ENCODE results near the gene CHRND. TPM values are rescaled to one million over a fixed set of nuclear protein-coding genes. Genes with fewer than 3 reads are reported as not detected.
A peak's percentile ranks its signal among the peaks of the same experiment; 100 is the strongest.

Gene CHRND
- total RNA-seq, 2 experiments from 2014 or later: not detected

GRCh38 chr2:232581725-232582124 lies 55.8 kb downstream of the CHRND start:
- no TSS peak for BruUV-seq (replicated peaks)
- peaks cover 18% of the 10 kb centered on the region; the same call in 1 of the 2 replicates for H3K36me3 ChIP-seq (ENCODE audit: insufficient read depth, low read length)
- H3K9me2 ChIP-seq (ENCODE audit: insufficient read depth, low read length): no peaks in the 10 kb centered on the region
- H4K20me1 ChIP-seq (ENCODE audit: insufficient read depth, low read length): no peaks in the 10 kb centered on the region
- H2AFZ ChIP-seq (ENCODE audit: low read length): no peak overlapping the region
- no peak for TF ChIP-seq CTCF (conservative IDR thresholded peaks at IDR 0.05; ENCODE audit: low read length)
- no peak for TF ChIP-seq EZH2phosphoT487 (IDR thresholded peaks at IDR 0.05; ENCODE audit: borderline replicate concordance, low read depth, low read length)
- H3K9me3 ChIP-seq (ENCODE audit: low read length): no peaks in the 10 kb centered on the region
- ChIA-PET POLR2A (no interaction called here), CTCF (ENCODE audit: unreplicated experiment) (no interaction called here)
- DNase-seq (ENCODE audit: low spot score): peak; percentile 11
- no peak overlapping the region for H3K4me3 ChIP-seq (ENCODE audit: low read depth, low read length, poor library complexity, severe bottlenecking)
- intact Hi-C loops (cut with micrococcal nuclease; ENCODE audit: unreplicated experiment): no loop called here
- H3K79me2 ChIP-seq (ENCODE audit: insufficient read depth, low read depth, low read length): no peaks in the 10 kb centered on the region
- H3K27ac ChIP-seq (ENCODE audit: low read depth, low read length, poor library complexity, severe bottlenecking): no peak overlapping the region
- H3K4me2 ChIP-seq (ENCODE audit: low read length): peak overlapping the region; percentile 27
- H3K4me1 ChIP-seq (ENCODE audit: insufficient read depth, low read length, poor library complexity, severe bottlenecking): peaks cover 9% of the 10 kb centered on the region

GRCh38 chr2:232584238-232584637 lies 58.3 kb downstream of the CHRND start:
- DNase-seq (ENCODE audit: low spot score): no peak
- H3K79me2 ChIP-seq (ENCODE audit: insufficient read depth, low read depth, low read length): no peaks in the 10 kb centered on the region
- intact Hi-C loops (cut with micrococcal nuclease; ENCODE audit: unreplicated experiment): no loop called here
- H3K9me3 ChIP-seq (ENCODE audit: low read length): no peaks in the 10 kb centered on the region
- H3K9me2 ChIP-seq (ENCODE audit: insufficient read depth, low read length): no peaks in the 10 kb centered on the region
- no peak overlapping the region for H3K27ac ChIP-seq (ENCODE audit: low read depth, low read length, poor library complexity, severe bottlenecking)
- H3K4me3 ChIP-seq (ENCODE audit: low read depth, low read length, poor library complexity, severe bottlenecking): no peak overlapping the region
- POLR2A ChIA-PET: interaction anchor here (0.5 kb wide), 1 partner anchor 86 kb away, joined by 3 read pairs; no protein-coding TSS in a partner anchor
- no peak overlapping the region for H3K4me2 ChIP-seq (ENCODE audit: low read length)
- no TSS peak for BruUV-seq (replicated peaks)
- H4K20me1 ChIP-seq (ENCODE audit: insufficient read depth, low read length): no peaks in the 10 kb centered on the region
- H3K36me3 ChIP-seq (ENCODE audit: insufficient read depth, low read length): peaks cover 18% of the 10 kb centered on the region; the same call in 1 of the 2 replicates
- peaks cover 9% of the 10 kb centered on the region for H3K4me1 ChIP-seq (ENCODE audit: insufficient read depth, low read length, poor library complexity, severe bottlenecking)
- CTCF ChIA-PET (ENCODE audit: unreplicated experiment): interaction anchor here (0.6 kb wide), 1 partner anchor 337 kb away, joined by 3 read pairs; no protein-coding TSS in a partner anchor
- no peak overlapping the region for H2AFZ ChIP-seq (ENCODE audit: low read length)
- TF ChIP-seq CTCF (conservative IDR thresholded peaks at IDR 0.05; ENCODE audit: low read length): no peak
- TF ChIP-seq EZH2phosphoT487 (IDR thresholded peaks at IDR 0.05; ENCODE audit: borderline replicate concordance, low read depth, low read length): no peak

Other genes starting within 250 kb of the CHRND start
- not detected in 2 replicates for gene ALPP, start 147.4 kb upstream of the CHRND start, total RNA-seq (2014; rRNA removed; shearing (Covaris generic))
- gene ALPP, start 147.4 kb upstream of the CHRND start, total RNA-seq (2022): not detected in 2 replicates
- not detected in 2 replicates for gene ALPG, start 119.3 kb upstream of the CHRND start, total RNA-seq (2014; rRNA removed; shearing (Covaris generic))
- not detected in 2 replicates for gene ALPG, start 119.3 kb upstream of the CHRND start, total RNA-seq (2022)
- not detected in 2 replicates for gene ALPI, start 70.0 kb upstream of the CHRND start, total RNA-seq (2014; rRNA removed; shearing (Covaris generic))
- not detected in 2 replicates for gene ALPI, start 70.0 kb upstream of the CHRND start, total RNA-seq (2022)
- not detected in 2 replicates for gene ECEL1, start 38.3 kb upstream of the CHRND start, total RNA-seq (2014; rRNA removed; shearing (Covaris generic))
- gene ECEL1, start 38.3 kb upstream of the CHRND start, total RNA-seq (2022): not detected in 2 replicates
- not detected in 2 replicates for gene PRSS56, start 5.8 kb upstream of the CHRND start, total RNA-seq (2014; rRNA removed; shearing (Covaris generic))
- not detected in 2 replicates for gene PRSS56, start 5.8 kb upstream of the CHRND start, total RNA-seq (2022)
- gene CHRNG, start 13.5 kb downstream of the CHRND start, total RNA-seq (2014; rRNA removed; shearing (Covaris generic)): not detected in 2 replicates
- not detected in 2 replicates for gene CHRNG, start 13.5 kb downstream of the CHRND start, total RNA-seq (2022)
- gene TIGD1, start 24.4 kb downstream of the CHRND start, total RNA-seq (2014; rRNA removed; shearing (Covaris generic)): 21.0 and 27.8 TPM in 2 replicates
- 18.5 and 21.1 TPM in 2 replicates for gene TIGD1, start 24.4 kb downstream of the CHRND start, total RNA-seq (2022)
- gene EIF4E2, start 24.5 kb downstream of the CHRND start, total RNA-seq (2014; rRNA removed; shearing (Covaris generic)): 59.9 and 61.6 TPM in 2 replicates
- 73.7 and 76.3 TPM in 2 replicates for gene EIF4E2, start 24.5 kb downstream of the CHRND start, total RNA-seq (2022)
- 1.4 TPM in 1 of 2 replicates, not detected in the other for gene EFHD1, start 107.4 kb downstream of the CHRND start, total RNA-seq (2014; rRNA removed; shearing (Covaris generic))
- not detected in 2 replicates for gene EFHD1, start 107.4 kb downstream of the CHRND start, total RNA-seq (2022)
- gene GIGYF2, start 171.2 kb downstream of the CHRND start, total RNA-seq (2014; rRNA removed; shearing (Covaris generic)): 39.1 and 50.5 TPM in 2 replicates
- 60.9 and 64.8 TPM in 2 replicates for gene GIGYF2, start 171.2 kb downstream of the CHRND start, total RNA-seq (2022)

Data from OCI-LY7 (cell line).